ENCODE data around the gene DMD.
"Not testable (repeated sequence)": the region's sequence is repeated elsewhere in the genome, so short reads cannot be mapped to it uniquely, and the experiment has no call there.

The DMD gene

DNA sequence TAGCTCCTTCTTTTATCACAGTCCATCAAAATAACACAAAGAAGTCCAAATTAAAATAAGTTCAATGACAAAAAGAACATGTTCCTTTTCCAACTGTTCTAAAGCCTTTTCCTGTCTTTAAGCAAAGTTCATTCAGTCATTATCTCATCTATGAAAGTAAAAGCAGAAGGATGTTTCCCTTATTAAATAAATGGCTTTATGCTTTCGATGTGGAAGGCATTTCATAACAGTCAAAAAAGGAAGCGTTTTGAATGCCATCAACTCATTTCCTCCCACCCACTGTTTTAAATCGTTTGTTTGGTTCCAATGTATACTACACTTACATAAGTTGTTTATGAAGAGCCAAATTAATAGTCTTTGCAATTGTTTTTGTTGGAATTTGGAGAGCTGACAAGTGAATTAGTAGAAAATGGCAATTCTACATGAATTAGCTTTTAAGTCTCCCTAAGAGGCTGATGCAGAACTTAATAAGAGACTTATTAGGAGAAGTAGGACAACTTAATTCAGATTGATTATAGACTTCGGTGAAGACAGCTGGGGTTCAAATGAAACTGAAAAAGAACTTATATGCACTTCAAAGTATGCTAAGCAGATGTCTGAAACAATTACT lies 1746.9 kb downstream of the DMD start:
- no peak for DNase-seq

DNA sequence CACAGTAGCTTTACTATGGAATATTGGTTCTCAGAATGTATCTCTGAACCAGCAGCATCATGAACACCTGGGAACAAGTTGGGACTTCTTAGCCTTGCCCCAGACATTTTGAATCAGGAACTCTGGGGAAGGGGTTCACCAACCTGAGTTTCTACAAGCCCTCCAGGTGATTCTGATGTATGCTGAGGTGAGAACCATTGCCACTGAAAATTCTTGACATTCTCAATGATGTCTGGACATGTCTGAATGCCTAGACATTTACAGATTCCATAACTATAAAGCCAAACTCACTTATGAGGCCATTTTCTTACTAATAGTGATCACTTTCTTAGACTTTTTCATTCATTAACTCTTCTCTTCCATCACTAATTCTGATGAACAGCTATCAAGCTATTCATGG lies 1750.1 kb downstream of the DMD start:
- DNase-seq: no peak

DNA sequence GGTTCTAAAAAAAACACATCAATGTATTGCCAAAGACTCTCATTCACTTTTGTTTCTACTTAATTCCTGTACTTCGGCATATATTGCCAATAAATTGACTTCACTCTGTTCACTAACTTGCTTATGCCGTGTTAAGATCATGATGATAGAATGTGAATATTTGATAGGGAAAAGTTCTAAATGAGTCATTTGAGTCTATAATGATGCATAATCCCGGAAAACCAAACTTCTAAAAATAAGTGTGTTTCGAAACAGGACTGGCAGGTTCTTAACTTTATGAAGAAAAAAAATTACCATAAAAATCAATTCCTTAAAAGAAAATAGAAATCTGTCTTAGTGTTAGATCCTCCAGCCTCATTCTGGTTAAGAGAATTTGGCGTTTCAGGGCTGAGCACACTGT lies 1752.0 kb downstream of the DMD start:
- no peak for DNase-seq

DNA sequence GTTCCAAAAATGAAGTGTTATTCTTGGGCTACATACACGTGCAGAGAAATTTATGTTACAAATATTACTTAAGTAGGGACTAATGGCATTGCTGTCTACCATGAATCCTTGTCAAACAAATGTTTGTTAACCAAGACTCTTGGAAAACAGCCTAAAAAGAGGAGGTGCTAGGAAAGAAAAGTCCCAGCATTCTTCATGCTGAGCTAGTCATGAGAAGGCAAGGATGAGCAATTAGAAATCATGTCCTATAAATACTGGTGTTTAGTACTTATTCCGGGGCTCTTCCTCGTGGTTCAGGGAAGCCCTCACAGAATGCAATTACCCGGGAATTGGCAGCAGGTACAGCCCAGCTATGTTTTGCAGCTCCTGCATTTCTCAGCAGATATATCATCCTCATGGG lies 1761.4 kb downstream of the DMD start:
- DNase-seq: no peak

DNA sequence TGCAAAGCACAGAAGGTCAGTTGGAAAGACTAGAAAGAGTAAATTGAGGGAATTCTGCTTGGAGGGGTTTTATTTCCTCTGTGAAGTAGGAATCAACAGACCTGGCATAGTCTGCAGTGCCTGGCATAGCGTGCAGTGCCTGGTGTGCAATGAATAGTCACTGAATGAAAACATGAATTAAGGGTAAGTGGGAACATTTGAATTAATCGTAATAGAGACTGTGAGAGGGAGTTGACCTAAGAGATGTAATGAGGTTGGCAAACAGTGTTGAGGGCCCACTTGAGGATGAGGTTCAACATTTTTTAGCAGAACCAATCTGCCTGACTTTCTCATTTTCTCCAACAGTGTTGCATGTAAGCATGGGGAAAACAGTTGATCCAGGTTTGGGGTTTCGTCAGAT lies 1762.3 kb downstream of the DMD start:
- DNase-seq: no peak

DNA sequence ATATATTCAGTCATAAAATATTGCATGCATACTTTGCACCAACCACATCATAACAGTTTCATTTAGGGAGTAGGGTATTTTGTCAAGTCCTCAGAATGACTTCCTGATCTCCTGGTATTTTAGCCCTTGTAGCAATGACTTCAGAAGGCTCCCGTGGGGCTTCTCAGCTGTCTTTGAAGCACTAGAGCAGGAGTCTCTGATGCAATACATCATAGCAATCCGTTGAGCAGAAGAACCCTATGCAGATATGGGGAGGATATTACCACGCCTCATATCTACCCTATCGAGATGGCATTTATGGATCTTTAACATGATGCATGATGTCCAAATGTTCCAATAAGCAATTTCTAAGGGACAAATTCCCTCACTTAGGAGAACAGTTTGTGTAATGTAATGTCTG lies 1765.8 kb downstream of the DMD start:
- no peak for DNase-seq

DNA sequence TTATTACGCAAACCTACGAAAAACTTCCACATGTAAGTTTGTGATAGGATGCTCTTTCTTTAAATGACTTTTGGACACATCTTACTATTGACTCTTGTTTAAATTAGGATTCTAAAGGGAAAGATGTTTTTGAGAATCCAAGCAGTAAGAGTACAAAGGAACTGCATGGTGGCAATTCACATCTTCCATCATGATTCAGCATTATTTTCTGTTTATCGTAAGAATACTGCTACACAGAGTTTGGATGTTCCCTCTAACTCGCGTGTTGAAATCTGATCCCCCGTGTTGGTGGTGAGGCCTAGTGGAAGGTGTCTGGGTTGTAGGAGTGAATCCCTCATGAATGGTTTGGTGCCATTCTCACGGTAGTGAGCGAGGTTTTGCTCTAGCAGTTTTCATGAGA lies 1767.7 kb downstream of the DMD start:
- no peak for DNase-seq

DNA sequence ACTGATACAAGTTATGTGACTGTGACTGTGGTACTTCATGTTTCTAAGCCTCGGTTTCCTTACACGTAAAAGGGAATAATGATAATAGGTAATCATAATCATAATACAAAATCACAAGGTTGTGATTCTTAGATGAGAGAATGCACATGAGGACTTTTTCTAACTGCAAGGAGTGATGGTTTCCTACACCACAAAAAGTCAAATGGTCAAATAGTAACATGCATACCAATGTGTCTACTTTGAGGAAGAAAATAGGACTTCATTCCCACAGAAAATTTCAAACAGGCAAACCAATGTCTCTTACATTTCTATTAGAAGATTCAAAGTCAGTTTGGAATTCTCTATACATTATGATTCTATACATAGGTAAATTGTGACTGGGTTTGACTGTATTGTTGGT lies 1770.8 kb downstream of the DMD start:
- DNase-seq: no peak

DNA sequence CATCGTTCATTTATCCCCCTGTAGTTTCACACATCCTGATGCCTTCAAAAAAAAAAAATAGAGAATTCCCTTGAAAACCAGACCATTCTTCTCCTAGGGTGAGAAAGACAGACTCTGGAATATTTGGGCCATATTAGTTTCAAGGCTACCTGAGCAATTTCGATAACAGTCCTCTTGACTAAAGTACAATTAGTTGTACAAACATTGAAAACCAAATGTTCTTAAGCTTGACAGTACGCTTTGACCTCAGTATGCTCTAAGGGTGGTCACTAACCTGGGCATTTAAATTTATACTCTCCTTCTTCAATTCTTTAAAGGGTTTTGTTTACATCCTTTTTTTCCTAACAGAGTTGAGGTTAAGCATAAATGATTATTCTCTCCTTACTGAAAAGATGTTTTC lies 1774.9 kb downstream of the DMD start:
- DNase-seq: no peak

DNA sequence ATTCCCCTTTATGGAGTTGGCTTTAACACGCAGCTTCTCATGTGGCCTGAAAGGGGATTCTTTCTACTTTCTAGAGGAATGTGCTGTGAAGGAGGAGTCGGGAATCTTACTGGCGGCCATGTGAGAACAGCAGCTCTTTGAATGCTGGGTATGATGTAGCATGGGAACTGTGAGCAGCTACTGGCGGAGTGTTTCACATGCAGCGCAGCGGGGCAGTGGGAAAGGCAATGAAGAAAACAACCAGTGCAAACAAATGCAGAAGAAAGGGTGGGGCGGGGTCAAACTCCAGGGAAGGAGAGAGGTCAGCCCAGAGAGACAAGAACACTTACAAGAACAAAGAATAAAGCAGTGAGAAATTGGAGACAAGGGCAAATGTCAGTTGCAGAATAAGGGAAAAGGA lies 1775.8 kb downstream of the DMD start:
- no peak for DNase-seq

DNA sequence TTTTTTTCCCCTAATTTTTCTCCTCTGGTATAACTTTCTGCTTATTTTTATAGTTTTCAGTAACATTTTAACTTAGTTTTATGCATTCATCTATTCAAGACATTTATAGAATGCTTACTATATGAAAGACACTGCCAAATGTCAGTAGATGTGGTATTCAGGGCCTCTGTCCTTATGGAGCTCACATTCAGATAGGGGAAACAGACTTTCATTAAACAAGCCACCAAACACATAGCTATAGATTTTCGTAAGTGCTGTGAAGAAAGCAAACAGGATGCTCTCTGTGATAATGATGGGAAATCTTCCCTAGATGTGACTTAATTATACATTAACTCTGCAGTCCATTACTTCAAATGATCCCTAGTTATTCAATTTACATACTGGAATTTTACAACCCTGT lies 1777.5 kb downstream of the DMD start:
- DNase-seq: no peak

DNA sequence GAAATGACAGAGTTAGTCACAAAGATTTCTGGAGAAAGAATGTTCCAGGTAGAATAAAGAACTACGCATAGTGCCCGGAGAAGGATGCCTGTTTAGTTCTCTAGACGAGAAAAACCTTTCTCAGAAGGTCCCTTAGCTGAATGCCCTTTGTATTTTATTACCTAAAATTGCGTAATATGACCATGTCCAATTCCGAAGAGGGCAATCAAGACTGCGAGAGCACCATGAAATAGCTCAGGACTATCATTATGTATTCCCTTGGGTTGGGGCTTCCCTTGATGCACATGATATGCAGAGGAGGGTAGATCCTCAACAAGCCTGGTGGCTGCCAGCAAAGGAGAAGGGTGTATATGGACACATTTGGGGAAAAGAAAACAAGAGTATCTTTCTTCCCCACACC lies 1781.4 kb downstream of the DMD start:
- DNase-seq: no peak

DNA sequence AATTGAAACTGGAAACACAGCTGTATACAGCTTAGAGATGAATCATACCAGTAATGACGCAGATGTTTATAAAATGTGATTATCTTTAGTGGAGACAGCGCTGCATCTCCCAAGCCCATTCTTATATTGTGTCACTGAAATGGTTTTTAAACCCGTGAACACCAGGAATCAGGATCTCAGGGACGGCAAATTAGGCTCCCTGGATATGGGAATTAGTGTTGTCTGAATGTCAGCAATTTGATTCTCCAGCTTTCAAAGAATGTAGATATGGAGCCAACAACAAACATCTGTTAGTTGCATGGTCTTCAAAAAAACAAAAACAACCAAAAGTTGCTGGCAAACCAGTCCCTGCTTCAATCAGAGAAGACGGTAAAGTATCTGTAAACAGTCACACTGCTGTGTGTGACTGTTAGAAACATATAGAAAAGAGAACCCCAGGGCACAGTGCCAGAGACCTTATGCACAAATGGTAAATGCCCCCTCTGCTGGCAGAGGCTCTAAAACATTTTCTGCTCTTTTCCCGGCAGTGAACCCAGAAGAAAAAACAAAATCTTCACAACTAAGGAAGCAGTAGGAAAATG lies 1787.7 kb downstream of the DMD start:
- no peak for DNase-seq

DNA sequence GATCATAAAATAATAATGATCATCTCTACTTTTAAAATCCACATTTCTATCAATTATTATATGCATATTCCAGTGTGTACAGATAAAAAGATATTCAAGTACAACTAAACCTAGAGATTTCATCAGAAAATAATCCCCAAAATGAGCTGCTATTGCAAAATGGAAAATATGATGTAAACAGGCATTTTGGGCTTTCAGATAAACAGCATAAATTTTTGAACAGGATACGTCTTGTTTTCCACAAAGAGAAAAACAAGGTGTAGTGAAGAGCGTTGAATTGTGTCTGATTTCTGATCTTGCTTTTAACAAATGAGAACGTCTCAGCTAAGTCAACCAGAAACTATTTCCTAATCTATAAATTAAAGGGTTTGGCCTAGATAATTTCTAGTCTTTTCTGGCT lies 1789.9 kb downstream of the DMD start:
- no peak for DNase-seq

DNA sequence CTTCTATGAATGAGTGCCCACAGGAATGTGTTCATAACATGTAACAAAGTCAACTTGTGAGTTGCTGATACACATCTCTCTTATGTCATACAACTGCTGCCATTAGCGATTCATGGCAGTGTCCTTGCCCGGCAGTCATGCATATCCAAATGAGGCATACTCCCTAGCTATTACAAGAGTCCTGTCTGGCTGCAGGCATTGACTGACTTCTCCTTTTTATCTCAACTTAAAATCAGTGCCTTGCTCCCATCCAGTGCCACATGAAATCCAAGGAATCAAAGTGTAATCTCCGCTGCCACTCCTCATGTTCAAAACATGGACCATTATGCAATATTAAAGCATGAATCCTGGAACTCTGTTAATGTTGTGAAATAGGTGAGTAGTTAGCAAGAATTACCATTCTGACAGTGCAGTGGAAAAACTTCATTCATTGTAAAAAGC lies 1790.6 kb downstream of the DMD start:
- DNase-seq: no peak

DNA sequence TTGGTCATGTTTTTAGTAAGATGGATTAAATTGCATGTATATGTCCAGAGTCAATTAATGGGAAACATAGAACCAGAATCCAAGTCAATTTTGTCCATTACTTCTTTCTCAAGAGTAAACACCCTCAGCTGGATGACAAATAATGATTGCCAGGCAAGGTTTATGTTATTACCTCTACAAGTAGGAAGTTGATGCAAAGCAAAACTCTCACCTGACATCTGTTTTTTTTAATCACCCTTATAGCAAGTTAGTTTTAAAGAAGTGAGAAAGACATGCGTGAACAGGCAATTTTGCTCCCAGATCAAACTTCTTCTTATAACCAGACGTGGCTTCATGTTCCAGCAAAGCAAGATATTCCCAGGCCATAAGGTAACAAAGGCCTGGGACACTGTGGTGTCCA lies 1791.0 kb downstream of the DMD start:
- no peak for DNase-seq

DNA sequence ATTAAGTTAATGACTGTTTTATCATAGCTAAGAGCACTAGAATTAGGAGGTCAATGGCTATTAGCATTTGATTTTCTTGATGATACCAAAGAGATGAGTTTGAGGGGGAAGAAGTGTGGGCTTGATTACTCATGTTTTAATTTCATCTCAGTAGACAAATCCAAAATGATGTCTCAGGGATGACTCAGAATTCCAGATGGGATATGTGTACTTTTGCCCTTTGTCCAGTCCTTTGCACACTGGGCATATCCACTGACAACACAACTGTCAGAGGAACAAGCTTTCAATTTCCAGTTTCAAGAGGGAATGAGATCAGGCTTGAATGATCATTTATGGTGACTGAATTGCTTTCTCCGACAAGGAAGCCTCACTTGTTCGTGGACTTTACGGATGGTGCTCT lies 1814.2 kb downstream of the DMD start:
- no peak for DNase-seq

DNA sequence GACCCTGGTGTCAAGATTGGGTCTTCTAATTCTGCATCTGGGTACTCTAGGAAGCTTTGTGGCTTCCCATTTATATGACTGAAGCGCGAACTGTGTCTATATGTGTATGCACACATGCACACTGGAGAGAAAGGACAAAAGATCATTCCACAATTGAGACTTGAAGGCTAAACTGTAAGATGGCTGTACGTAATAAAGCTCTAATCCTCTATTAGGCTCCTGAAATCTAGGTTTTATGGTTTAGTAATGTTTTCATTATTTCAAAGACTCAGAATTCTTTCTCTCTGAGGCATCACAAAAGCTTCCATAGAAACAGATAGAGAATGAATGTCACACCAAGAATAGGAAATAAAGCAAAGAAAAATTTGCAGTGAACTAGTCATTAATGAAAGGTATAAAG lies 1818.8 kb downstream of the DMD start:
- no peak for DNase-seq

DNA sequence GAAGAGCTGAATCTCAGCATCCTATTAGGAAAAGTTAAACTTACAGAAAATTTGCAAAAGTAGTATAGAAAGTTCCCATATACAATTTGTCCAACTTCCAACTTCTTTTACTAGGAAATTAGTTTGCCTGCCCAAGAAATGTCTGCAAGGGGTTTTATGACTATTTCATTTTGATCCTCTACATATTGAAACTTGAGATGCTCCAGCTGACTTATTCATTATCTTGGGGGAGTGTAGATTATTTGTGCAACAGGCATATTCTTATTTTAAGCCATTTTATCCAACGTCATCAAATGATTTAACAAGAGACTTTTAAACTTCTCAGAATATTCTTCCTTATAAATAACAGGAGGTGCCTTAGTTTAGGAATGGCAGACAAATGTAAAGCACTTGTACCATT lies 1822.4 kb downstream of the DMD start:
- no peak for DNase-seq

DNA sequence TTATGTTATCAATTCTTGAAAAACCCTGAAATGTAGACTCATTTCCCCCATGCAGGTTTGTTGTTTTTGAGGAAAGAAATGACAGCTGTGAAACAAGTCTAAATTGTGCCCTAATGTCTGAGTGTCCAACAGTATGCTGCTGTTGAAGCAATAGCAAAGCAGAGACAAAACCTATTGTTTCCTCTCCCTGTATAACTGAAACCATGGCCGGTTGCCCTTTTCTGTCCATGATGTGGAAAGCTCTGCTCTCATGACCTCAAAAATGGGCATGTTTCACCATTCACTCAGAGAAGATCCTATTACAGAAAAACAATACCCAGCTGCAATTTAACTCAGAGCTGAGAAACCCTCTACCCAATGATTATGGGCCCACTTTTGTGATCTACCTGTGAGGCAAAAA lies 1826.9 kb downstream of the DMD start:
- DNase-seq: no peak

DNA sequence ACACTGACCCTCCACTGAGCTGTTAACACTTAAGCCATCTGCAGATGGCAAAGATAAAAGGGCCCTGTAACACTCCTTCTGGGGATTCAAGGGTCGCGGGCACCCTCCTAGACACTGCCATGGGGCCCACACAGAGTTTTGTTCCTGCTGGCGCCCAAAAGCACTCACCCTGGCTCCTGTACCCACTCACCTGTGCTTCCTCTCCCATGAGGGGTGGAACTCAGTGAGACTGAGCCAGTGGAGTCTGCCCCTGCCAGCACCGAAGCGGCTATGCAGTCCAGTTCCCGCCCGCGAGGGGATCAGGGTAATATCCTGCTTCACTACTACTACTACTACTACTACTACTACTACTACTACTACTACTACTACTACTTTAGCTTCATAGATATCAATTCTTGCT lies 1827.4 kb downstream of the DMD start:
- DNase-seq: no peak

DNA sequence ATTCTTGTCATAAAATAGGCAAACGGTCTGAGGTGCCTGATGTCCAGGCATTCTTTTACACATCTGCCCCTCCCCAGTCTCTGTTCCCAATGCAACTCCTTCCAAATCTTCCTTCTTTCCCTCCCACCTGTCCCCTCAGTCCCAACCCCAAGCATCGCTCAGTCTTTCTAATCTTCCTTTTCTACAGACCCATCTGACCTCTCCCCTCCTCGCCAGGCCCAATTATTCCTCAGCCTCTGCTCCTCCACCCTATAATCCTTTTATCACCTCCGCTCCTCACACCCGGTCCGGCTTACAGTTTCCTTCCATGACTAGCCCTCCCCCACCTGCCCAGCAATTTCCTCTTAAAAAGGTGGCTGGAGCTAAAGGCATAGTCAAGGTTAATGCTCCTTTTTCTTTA lies 1832.4 kb downstream of the DMD start:
- DNase-seq: not testable (repeated sequence)

DNA sequence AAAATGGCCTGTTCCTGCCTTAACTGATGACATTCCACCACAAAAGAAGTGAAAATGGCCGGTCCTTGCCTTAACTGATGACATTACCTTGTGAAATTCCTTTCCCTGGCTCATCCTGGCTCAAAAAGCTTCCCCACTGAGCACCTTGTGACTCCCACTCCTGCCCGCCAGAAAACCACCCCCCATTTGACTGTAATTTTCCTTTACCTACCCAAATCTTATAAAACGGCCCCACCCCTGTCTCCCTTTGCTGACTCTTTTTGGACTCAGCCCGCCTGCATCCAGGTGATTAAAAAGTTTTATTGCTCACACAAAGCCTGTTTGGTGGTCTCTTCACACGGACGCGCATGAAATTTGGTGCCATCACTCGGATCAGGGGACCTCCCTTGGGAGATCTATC lies 1833.5 kb downstream of the DMD start:
- not testable (repeated sequence) for DNase-seq

DNA sequence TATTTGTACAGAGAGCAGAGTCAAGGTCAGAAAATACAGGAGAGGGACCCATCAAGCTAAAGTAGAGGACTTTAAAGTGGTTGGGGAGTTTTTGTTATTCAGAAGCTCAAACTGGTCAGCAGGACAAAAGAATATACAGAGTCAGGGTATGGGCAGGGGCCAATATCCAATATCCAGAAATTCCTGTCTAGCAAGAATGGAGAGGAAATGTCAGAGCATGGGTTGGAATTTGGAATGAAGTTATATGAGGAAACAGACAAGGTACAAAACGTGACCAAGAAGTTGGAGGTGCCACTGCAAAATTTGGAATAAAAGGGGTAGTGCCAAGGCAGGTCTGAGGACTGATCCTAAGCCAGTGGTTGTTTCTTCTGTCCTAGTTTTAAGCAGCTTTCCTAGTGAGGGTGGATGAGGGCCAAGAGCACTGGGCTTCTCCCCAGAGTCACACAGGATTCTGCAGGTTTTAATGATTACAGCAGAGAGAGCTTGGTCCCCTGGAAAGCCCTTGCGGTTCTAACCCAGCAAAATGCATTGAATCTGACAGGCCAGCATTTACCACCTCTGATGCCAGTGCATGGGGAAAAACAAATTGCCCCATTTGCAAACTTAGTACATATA lies 1834.8 kb downstream of the DMD start:
- no peak for DNase-seq

DNA sequence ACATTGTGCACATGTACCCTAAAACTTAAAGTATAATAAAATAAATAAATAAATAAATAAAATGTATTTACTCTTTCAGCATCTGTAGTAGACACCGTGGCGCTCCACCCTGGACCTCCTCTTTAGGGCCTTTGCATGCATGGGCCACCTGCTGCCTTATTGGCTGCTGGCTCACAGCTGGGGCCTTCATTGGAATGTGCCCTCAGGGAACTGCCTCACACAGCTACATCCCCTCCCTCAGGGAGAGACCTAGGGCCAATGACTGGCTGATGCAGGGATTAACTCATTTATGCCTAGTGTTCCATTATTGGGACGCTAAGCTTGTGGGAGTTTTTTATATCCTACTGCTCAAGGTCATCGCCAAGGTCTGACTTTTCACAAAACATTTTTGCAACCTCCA lies 1836.6 kb downstream of the DMD start:
- DNase-seq: no peak
